GM18868 (cell line): Measurements from ENCODE around the gene CCDC63.
"Not testable (repeated sequence)": the region's sequence is repeated elsewhere in the genome, so short reads cannot be mapped to it uniquely, and the experiment has no call there.

Source experiments
- ATAC-seq: cut with Tn5 transposase; IDR thresholded peaks from one replicate; pipeline ENCODE4 v1.9.1; 2021; ENCODE audit warnings: mild to moderate bottlenecking, moderate library complexity; ENCODE audit not compliant: unreplicated experiment

The CCDC63 gene

GRCh38 chr12:110844131-110844530 lies 2.7 kb upstream of the CCDC63 start:
- ATAC-seq: no peak

GRCh38 chr12:110844551-110845338 lies 2.0 kb upstream of the CCDC63 start:
- no peak for ATAC-seq

GRCh38 chr12:110845339-110845682 lies 1.5 kb upstream of the CCDC63 start:
- ATAC-seq: no peak

- no peak for ATAC-seq
Observed at GRCh38 chr12:110848314-110848923, 1.6 kb downstream of the CCDC63 start.

GRCh38 chr12:110849221-110849620 lies 2.4 kb downstream of the CCDC63 start:
- no peak for ATAC-seq

- no peak for ATAC-seq
Observed at GRCh38 chr12:110849748-110850403, 3.1 kb downstream of the CCDC63 start.

GRCh38 chr12:110850762-110851161 lies 4.0 kb downstream of the CCDC63 start:
- no peak for ATAC-seq

GRCh38 chr12:110853836-110854235 lies 7.0 kb downstream of the CCDC63 start:
- no peak for ATAC-seq

- no peak for ATAC-seq
Observed at GRCh38 chr12:110856542-110856941, 9.8 kb downstream of the CCDC63 start.

GRCh38 chr12:110857528-110857927 lies 10.7 kb downstream of the CCDC63 start:
- ATAC-seq: no peak

- not testable (repeated sequence) for ATAC-seq
Observed at GRCh38 chr12:110857954-110858353, 11.2 kb downstream of the CCDC63 start.

GRCh38 chr12:110858848-110859247 lies 12.1 kb downstream of the CCDC63 start:
- no peak for ATAC-seq

GRCh38 chr12:110860833-110861296 lies 14.1 kb downstream of the CCDC63 start:
- ATAC-seq: no peak

GRCh38 chr12:110861729-110862128 lies 14.9 kb downstream of the CCDC63 start:
- ATAC-seq: no peak

- ATAC-seq: no peak
Observed at GRCh38 chr12:110862329-110862728, 15.5 kb downstream of the CCDC63 start.

GRCh38 chr12:110863161-110863560 lies 16.4 kb downstream of the CCDC63 start:
- ATAC-seq: no peak

GRCh38 chr12:110865521-110865920 lies 18.7 kb downstream of the CCDC63 start:
- ATAC-seq: no peak

GRCh38 chr12:110869026-110869425 lies 22.2 kb downstream of the CCDC63 start:
- no peak for ATAC-seq

GRCh38 chr12:110869803-110870202 lies 23.0 kb downstream of the CCDC63 start:
- no peak for ATAC-seq

- no peak for ATAC-seq
Observed at GRCh38 chr12:110872100-110872499, 25.3 kb downstream of the CCDC63 start.

GRCh38 chr12:110874351-110874750 lies 27.6 kb downstream of the CCDC63 start:
- no peak for ATAC-seq

- ATAC-seq: no peak
Observed at GRCh38 chr12:110874781-110875180, 28.0 kb downstream of the CCDC63 start.
